GM12872 (cell line): Measurements from ENCODE around the gene PNPT1.
A peak's percentile ranks its signal among the peaks of the same experiment; 100 is the strongest.

ENCODE experiments used
- TF ChIP-seq, protein P1 (sequence below): IDR thresholded peaks from 3 replicates; pipeline ENCODE4 v1.5.1; 2011; ENCODE audit warnings: low read depth, mild to moderate bottlenecking, low read length, moderate library complexity; ENCODE audit not compliant: insufficient read depth

The PNPT1 gene

DNA sequence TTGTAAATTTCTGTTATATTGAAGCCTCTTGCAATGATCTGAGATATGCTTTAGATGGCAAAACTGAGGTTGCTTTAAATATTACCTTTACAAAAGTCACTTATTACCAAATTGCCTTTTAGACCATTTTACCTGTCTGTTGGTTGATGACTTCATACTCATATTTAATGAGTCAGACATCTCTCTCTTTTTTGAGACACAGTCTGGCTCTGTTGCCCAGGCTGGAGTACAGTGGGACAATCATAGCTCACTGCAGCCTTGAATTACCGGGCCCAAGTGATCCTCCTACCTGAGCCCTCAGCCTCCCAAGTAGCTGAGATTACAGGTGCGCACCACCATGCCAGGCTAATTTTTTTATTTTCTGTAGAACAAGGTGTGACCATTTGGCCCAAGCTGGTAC is 64.7 kb downstream of the PNPT1 start:
- TF ChIP-seq, protein P1, sequence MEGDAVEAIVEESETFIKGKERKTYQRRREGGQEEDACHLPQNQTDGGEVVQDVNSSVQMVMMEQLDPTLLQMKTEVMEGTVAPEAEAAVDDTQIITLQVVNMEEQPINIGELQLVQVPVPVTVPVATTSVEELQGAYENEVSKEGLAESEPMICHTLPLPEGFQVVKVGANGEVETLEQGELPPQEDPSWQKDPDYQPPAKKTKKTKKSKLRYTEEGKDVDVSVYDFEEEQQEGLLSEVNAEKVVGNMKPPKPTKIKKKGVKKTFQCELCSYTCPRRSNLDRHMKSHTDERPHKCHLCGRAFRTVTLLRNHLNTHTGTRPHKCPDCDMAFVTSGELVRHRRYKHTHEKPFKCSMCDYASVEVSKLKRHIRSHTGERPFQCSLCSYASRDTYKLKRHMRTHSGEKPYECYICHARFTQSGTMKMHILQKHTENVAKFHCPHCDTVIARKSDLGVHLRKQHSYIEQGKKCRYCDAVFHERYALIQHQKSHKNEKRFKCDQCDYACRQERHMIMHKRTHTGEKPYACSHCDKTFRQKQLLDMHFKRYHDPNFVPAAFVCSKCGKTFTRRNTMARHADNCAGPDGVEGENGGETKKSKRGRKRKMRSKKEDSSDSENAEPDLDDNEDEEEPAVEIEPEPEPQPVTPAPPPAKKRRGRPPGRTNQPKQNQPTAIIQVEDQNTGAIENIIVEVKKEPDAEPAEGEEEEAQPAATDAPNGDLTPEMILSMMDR: no peak

DNA sequence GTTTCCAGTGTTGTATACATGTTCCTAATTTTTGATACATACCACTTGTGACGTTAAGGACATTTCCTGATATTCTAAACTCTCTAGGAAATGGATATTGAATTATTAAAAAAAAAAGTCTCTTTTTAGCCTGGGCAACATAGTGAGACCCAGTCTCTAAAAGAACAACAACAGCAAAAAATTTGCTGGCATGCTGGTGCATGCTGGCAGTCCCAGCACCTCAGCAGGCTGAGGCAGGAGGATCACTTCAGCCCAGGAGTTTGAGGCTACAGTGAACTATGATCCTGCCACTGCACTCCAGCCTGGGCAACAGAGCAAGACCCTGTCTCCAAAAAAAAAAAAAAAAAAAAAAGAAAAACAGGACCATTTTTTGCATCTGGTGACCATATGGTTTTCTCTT is 65.7 kb downstream of the PNPT1 start:
- TF ChIP-seq, protein P1: no peak

DNA sequence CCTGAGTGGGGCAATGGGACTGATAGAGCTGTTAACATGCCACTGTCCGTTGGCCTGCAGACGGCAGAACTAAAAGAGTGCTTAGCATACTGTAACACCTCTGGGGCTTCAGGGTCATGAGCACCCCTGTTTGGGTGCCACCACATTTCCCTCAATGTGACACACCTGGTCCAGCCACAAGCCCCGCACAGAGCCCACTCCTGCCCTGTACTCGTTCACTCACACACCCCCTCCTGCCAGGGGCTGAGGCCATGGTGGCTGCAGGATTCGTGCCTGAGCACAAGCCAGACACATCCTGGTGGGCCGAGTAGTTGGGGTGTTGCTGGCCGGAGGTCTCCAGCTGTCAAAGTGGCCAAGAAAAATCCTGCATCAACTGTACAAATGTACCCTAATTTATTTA is 71.8 kb downstream of the PNPT1 start:
- TF ChIP-seq, protein P1: no peak

DNA sequence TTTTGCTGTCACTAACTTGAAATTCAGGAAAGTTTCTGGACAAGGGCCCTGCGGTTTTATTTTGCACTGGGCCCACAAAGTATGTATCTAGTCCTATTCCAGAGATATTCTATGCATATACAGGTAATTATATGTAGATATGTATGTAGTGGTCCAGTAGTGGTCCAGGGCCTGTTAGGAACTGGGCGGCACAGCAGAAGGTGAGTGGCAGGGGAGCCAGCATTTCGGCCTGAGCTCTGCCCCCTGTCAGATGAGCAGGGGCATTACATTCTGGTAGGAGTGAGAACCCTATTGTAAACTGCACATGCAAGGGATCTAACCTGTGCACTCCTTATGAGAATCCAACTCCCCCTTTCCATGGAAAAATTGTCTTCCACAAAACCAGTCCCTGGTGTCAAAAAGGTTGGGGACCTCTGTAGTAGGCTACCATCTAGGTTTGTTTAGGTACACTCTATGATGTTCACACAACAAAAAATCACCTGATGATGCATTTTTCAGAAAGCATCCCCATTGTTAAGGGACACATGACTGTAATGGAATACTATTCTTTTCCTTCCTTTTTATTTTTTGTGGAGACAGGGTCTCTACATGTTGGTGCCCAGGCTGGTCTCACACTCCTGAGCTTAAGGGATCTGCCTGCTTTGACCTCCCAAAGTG is 73.4 kb downstream of the PNPT1 start:
- TF ChIP-seq, protein P1: peak; percentile 71

- TF ChIP-seq, protein P1: no peak
Measured at GRCh38 chr2:55618275-55619055, 75.2 kb downstream of the PNPT1 start.

- TF ChIP-seq, protein P1: no peak
Measured at GRCh38 chr2:55618025-55618274, 75.7 kb downstream of the PNPT1 start.

- TF ChIP-seq, protein P1: peak; percentile 33; the same call in 1 of the 3 replicates
Measured at GRCh38 chr2:55617175-55618024, 76.2 kb downstream of the PNPT1 start, which contains the start of gene PPP4R3B. Gene PPP4R3B (minus strand): TSS chr2:55617622. CDS start chr2:55617285, 337 bp downstream.
